ENCODE results near the gene TMEM178B.

The TMEM178B gene

GRCh38 chr7:141202535-141202934 is 128.7 kb downstream of the TMEM178B start:
- ChIA-PET POLR2A (no interaction called here), CTCF (interaction anchor here (1.3 kb wide), 1 partner anchor 15 kb away, joined by 3 read pairs; no protein-coding TSS in a partner anchor)
- no peak for DNase-seq (ENCODE audit: extremely low spot score)
- TF ChIP-seq CTCF (IDR thresholded peaks at IDR 0.05; ENCODE audit: control extremely low read depth, extremely low read depth, low read depth, missing control alignments) = no peak

GRCh38 chr7:141203177-141203576 is 129.3 kb downstream of the TMEM178B start:
- ChIA-PET POLR2A (no interaction called here), CTCF (no interaction called here)
- no peak for TF ChIP-seq CTCF (IDR thresholded peaks at IDR 0.05; ENCODE audit: control extremely low read depth, extremely low read depth, low read depth, missing control alignments)
- DNase-seq (ENCODE audit: extremely low spot score) = no peak

- POLR2A ChIA-PET = no interaction called here
- DNase-seq (ENCODE audit: extremely low spot score) = no peak
- TF ChIP-seq CTCF (IDR thresholded peaks at IDR 0.05; ENCODE audit: control extremely low read depth, extremely low read depth, low read depth, missing control alignments) = no peak
- CTCF ChIA-PET = no interaction called here
These were observed 129.7 kb downstream of the TMEM178B start for GRCh38 chr7:141203586-141203985.

GRCh38 chr7:141207661-141208060 is 133.8 kb downstream of the TMEM178B start:
- ChIA-PET POLR2A (no interaction called here), CTCF (no interaction called here)
- no peak for DNase-seq (ENCODE audit: extremely low spot score)
- no peak for TF ChIP-seq CTCF (IDR thresholded peaks at IDR 0.05; ENCODE audit: control extremely low read depth, extremely low read depth, low read depth, missing control alignments)

- no peak for DNase-seq (ENCODE audit: extremely low spot score)
- POLR2A ChIA-PET = no interaction called here
- CTCF ChIA-PET = no interaction called here
- TF ChIP-seq CTCF (IDR thresholded peaks at IDR 0.05; ENCODE audit: control extremely low read depth, extremely low read depth, low read depth, missing control alignments) = no peak
These were observed 134.7 kb downstream of the TMEM178B start for GRCh38 chr7:141208539-141208938.

- ChIA-PET POLR2A (no interaction called here), CTCF (no interaction called here)
- TF ChIP-seq CTCF (IDR thresholded peaks at IDR 0.05; ENCODE audit: control extremely low read depth, extremely low read depth, low read depth, missing control alignments) = no peak
- no peak for DNase-seq (ENCODE audit: extremely low spot score)
These were observed 135.6 kb downstream of the TMEM178B start for GRCh38 chr7:141209454-141209853.

GRCh38 chr7:141210862-141211261 is 137.0 kb downstream of the TMEM178B start:
- ChIA-PET POLR2A (no interaction called here), CTCF (no interaction called here)
- TF ChIP-seq CTCF (IDR thresholded peaks at IDR 0.05; ENCODE audit: control extremely low read depth, extremely low read depth, low read depth, missing control alignments) = no peak
- DNase-seq (ENCODE audit: extremely low spot score) = no peak
